Left ventricle myocardium inferior (tissue), 1 donor: ENCODE data around the gene BMPER. TPM values are rescaled to one million over a fixed set of nuclear protein-coding genes. Genes with fewer than 3 reads are reported as not detected.

Experiments used
- DNase-seq: peaks from one replicate; pipeline ENCODE4 v3.0.0-alpha.2; 2020
- H3K27ac ChIP-seq: fragments of 200-600 bp; replicated peaks from 2 replicates; pipeline ENCODE4 v1.8.0; 2021
- H3K27me3 ChIP-seq: fragments of 200-600 bp; 2 replicates; pipeline ENCODE4 v1.8.0; 2021; ENCODE audit warnings: low read depth
- H3K36me3 ChIP-seq: fragments of 200-600 bp; 2 replicates; pipeline ENCODE4 v1.8.0; 2021
- H3K4me1 ChIP-seq: fragments of 200-600 bp; 2 replicates; pipeline ENCODE4 v1.8.0; 2021
- H3K4me3 ChIP-seq: fragments of 200-600 bp; 2 replicates; pipeline ENCODE4 v1.8.0; 2021; ENCODE audit warnings: mild to moderate bottlenecking, moderate library complexity
- H3K9me3 ChIP-seq: fragments of 200-600 bp; replicated peaks from 2 replicates; pipeline ENCODE4 v1.8.0; 2021
- intact Hi-C: fragments of 100-400 bp; cut with micrococcal nuclease; formaldehyde crosslinking; loops from one replicate; pipeline ENCODE4 v1.11.0; 2022
- total RNA-seq: library from RNA; stranded (reverse); fragmentation: NEBNext Ultra II Directional; extraction: Animal tissue kit (Norgen Biotek cat#: 25700); gene quantifications from one replicate; pipeline ENCODE4 v1.2.1, GENCODE V29; 2021
- TF ChIP-seq, protein P1 (sequence below): fragments of 200-600 bp; IDR thresholded peaks from 2 replicates; pipeline ENCODE4 v1.8.0; 2021; ENCODE audit warnings: antibody characterized with exemption, mild to moderate bottlenecking, borderline replicate concordance
- donor health status: DM: no; HTN: yes; CAD: no; lungs with severe emphysema.

BMPER gene
- total RNA-seq, 1 donor from 2014 or later: 2.9 TPM

GRCh38 chr7:34044306-34044643 is 138.9 kb downstream of the BMPER start:
- Histone ChIP-seq H3K27ac (no peak overlapping the region), H3K9me3 (no peaks in the 10 kb centered on the region), H3K4me3 (no peak overlapping the region), H3K36me3 (no peaks in the 10 kb centered on the region), H3K27me3 (no peaks in the 10 kb centered on the region), H3K4me1 (no peaks in the 10 kb centered on the region)
- TF ChIP-seq, protein P1, sequence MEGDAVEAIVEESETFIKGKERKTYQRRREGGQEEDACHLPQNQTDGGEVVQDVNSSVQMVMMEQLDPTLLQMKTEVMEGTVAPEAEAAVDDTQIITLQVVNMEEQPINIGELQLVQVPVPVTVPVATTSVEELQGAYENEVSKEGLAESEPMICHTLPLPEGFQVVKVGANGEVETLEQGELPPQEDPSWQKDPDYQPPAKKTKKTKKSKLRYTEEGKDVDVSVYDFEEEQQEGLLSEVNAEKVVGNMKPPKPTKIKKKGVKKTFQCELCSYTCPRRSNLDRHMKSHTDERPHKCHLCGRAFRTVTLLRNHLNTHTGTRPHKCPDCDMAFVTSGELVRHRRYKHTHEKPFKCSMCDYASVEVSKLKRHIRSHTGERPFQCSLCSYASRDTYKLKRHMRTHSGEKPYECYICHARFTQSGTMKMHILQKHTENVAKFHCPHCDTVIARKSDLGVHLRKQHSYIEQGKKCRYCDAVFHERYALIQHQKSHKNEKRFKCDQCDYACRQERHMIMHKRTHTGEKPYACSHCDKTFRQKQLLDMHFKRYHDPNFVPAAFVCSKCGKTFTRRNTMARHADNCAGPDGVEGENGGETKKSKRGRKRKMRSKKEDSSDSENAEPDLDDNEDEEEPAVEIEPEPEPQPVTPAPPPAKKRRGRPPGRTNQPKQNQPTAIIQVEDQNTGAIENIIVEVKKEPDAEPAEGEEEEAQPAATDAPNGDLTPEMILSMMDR: no peak
- intact Hi-C loops: no loop called here
- DNase-seq: no peak

DNA sequence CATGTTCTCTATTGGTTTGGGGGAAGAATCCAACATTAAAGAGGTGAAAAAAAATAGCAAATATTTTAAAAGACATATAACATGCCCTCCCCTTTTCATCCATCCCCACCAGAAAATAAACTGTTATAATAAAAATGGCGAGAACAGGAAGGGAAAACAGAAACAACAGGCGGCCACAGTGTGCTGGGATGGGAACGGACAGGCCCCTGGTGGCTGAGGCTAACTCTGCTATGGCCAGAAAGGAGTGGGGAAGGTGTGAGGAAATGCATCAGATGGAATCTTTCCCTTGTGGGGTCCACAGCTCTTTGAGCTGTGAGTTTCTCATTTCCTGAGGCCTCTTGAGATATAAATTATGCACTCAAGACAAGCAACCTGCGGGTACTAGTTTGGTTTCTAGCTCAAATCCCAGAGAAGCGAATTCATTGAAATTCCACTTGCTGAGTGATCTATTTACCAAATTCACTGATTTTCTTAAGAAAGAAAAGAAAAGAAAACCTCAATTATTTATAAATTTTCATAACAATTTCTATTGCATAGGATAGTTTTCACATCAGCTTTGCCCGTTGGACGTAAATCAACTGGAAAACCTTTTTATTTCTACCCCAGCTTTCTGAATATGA is 139.5 kb downstream of the BMPER start:
- Histone ChIP-seq H3K36me3 (no peaks in the 10 kb centered on the region), H3K27ac (no peak overlapping the region), H3K27me3 (no peaks in the 10 kb centered on the region), H3K4me1 (no peaks in the 10 kb centered on the region), H3K9me3 (no peaks in the 10 kb centered on the region), H3K4me3 (no peak overlapping the region)
- DNase-seq: no peak
- TF ChIP-seq, protein P1: no peak
- intact Hi-C loops: no loop called here

GRCh38 chr7:34048445-34048844 is 143.1 kb downstream of the BMPER start:
- TF ChIP-seq, protein P1: no peak
- no peak overlapping the region for H3K4me3 ChIP-seq
- no peaks in the 10 kb centered on the region for H3K36me3 ChIP-seq
- H3K27me3 ChIP-seq: no peaks in the 10 kb centered on the region
- H3K27ac ChIP-seq: no peak overlapping the region
- no peak for DNase-seq
- H3K4me1 ChIP-seq: no peaks in the 10 kb centered on the region
- intact Hi-C loops: no loop called here
- H3K9me3 ChIP-seq: no peaks in the 10 kb centered on the region

DNA sequence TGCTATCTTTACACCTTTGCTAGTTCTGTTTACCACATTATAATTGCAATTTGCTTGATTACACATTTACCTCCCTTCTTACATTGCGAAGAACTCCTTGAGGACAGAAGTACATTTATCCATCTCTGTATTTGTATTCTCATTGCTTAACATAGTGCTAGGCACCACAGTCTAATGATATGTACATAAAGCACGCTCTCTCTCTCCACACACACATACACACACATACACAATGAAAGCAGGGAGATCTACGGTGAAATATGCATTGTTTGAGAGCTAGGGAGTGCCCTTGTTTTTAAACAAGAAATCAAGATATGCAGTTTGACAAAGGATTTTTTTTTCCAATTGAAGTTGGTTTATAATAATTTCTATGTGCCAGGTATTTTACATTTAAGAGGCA is 148.7 kb downstream of the BMPER start:
- DNase-seq: no peak
- no peaks in the 10 kb centered on the region for H3K9me3 ChIP-seq
- intact Hi-C loops: no loop called here
- H3K4me3 ChIP-seq: no peak overlapping the region
- H3K4me1 ChIP-seq: no peaks in the 10 kb centered on the region
- TF ChIP-seq, protein P1: no peak
- H3K27ac ChIP-seq: no peak overlapping the region
- no peaks in the 10 kb centered on the region for H3K36me3 ChIP-seq
- H3K27me3 ChIP-seq: no peaks in the 10 kb centered on the region

- Histone ChIP-seq H3K4me3 (no peak overlapping the region), H3K9me3 (no peaks in the 10 kb centered on the region)
- intact Hi-C loops: no loop called here
Measured at GRCh38 chr7:34057136-34057535, 151.8 kb downstream of the BMPER start.

More at GRCh38 chr7:34057136-34057535, 151.8 kb downstream of the BMPER start:
- TF ChIP-seq, protein P1: no peak
- Histone ChIP-seq H3K36me3 (no peaks in the 10 kb centered on the region), H3K4me1 (peaks cover 22% of the 10 kb centered on the region), H3K27ac (no peak overlapping the region), H3K27me3 (no peaks in the 10 kb centered on the region)
- no peak for DNase-seq
